ENCODE measurements around the gene CD59.

Gene CD59

DNA sequence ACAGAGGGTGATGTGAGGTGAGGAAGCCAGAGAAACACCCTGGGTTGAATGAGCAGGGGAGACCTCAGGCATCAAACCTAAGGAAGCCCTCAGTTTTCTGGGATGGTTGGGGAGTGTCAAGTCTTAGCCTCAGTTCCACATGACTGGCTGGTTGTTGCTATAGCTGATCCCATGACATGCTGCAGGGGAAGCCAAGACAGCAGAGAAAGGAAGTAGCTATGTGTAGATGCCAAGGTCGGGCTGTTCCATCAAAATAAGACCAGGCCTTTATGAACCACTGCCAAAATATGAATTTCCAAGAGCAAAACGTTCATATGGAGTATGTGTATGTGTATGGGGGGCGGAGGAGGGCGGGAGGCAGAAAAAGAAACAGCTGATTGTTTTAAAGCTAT lies 11.6 kb downstream of the CD59 start:
- Histone ChIP-seq H3K4me3 (ENCODE audit: severe bottlenecking) (no peak overlapping the region), H3K27ac (ENCODE audit: poor library complexity, severe bottlenecking) (peak overlapping the region; percentile 91)

GRCh38 chr11:33723238-33723881 lies 12.9 kb downstream of the CD59 start:
- DNase-seq (ENCODE audit: low spot score): no peak
- Histone ChIP-seq H3K27me3 (ENCODE audit: insufficient read depth, poor library complexity, severe bottlenecking) (no peaks in the 10 kb centered on the region), H3K27ac (ENCODE audit: poor library complexity, severe bottlenecking) (peak overlapping the region; percentile 91), H3K9me3 (ENCODE audit: severe bottlenecking) (no peaks in the 10 kb centered on the region), H3K4me3 (ENCODE audit: severe bottlenecking) (no peak overlapping the region), H3K36me3 (ENCODE audit: low read depth) (peaks cover 76% of the 10 kb centered on the region), H3K4me1 (ENCODE audit: insufficient read depth, poor library complexity, severe bottlenecking) (peaks cover 83% of the 10 kb centered on the region)
- ATAC-seq (ENCODE audit: low read depth): peak; percentile 75
- TF ChIP-seq, protein P1, sequence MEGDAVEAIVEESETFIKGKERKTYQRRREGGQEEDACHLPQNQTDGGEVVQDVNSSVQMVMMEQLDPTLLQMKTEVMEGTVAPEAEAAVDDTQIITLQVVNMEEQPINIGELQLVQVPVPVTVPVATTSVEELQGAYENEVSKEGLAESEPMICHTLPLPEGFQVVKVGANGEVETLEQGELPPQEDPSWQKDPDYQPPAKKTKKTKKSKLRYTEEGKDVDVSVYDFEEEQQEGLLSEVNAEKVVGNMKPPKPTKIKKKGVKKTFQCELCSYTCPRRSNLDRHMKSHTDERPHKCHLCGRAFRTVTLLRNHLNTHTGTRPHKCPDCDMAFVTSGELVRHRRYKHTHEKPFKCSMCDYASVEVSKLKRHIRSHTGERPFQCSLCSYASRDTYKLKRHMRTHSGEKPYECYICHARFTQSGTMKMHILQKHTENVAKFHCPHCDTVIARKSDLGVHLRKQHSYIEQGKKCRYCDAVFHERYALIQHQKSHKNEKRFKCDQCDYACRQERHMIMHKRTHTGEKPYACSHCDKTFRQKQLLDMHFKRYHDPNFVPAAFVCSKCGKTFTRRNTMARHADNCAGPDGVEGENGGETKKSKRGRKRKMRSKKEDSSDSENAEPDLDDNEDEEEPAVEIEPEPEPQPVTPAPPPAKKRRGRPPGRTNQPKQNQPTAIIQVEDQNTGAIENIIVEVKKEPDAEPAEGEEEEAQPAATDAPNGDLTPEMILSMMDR (IDR thresholded peaks at IDR 0.05; ENCODE audit: poor library complexity, severe bottlenecking): no peak

More for the DNA sequence above, 11.6 kb downstream of the CD59 start:
- no peaks in the 10 kb centered on the region for H3K27me3 ChIP-seq (ENCODE audit: insufficient read depth, poor library complexity, severe bottlenecking)
- peaks cover 76% of the 10 kb centered on the region for H3K36me3 ChIP-seq (ENCODE audit: low read depth)
- ATAC-seq (ENCODE audit: low read depth) (peak; percentile 15; the same call in 2 of the 3 replicates), DNase-seq (ENCODE audit: low spot score) (no peak)
- H3K4me1 ChIP-seq (ENCODE audit: insufficient read depth, poor library complexity, severe bottlenecking): peaks cover 84% of the 10 kb centered on the region
- no peaks in the 10 kb centered on the region for H3K9me3 ChIP-seq (ENCODE audit: severe bottlenecking)
- TF ChIP-seq, protein P1 (IDR thresholded peaks at IDR 0.05; ENCODE audit: poor library complexity, severe bottlenecking): no peak

DNA sequence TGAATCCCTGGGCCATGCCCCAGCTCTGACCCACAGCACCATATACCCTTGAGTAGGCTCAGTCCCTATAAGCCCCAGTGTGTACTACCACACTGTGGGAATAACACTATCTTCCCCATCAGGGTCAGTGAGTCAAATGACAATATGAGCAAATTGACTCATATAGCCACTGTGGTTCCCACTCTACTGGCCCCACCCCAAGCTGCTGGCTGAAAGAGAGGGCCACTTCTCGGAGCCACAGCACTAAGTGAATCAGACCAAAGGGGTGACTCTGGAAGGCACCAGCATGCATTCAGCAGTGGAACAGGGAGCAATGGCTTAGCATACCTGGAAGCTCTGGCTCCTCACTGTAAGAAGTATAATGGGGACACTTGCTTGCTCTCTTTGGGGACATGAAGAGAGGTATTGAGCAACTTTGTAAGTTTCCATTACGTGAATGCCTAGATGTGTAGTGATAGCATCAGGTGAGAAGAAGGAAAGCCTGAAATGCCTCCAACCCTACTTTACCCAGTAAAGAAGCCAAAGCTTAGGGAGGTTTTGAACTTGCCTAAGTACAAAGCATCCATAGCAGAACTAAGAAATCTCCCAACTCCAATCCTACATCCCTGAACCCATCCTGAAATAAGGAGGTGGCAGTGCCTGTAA lies 13.5 kb downstream of the CD59 start:
- peaks cover 83% of the 10 kb centered on the region for H3K36me3 ChIP-seq (ENCODE audit: low read depth)

DNA sequence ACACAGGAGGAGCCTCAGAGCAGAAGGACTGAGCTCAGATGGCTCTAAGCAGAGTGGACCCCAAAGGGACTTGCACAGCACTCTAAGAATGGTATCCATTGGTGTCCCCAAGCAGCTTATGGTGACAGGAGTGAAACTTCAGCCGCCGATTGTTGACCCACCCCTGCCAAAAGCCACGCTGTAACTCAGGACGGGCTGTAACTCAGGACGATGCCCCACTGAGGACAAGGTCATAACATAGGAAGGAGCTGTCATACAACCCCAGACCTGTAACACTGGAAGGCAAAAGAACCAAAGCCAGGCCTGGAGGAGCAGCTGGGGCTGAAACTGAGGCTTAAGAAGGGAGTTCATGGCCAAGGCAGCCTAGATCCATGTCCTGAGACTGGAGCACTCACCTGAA lies 14.2 kb downstream of the CD59 start:
- peaks cover 90% of the 10 kb centered on the region for H3K36me3 ChIP-seq (ENCODE audit: low read depth)

More for the DNA sequence above, 13.5 kb downstream of the CD59 start:
- peak overlapping the region; percentile 91 for H3K27ac ChIP-seq (ENCODE audit: poor library complexity, severe bottlenecking)
- no peak for DNase-seq (ENCODE audit: low spot score)
- peaks cover 83% of the 10 kb centered on the region for H3K4me1 ChIP-seq (ENCODE audit: insufficient read depth, poor library complexity, severe bottlenecking)
- no peaks in the 10 kb centered on the region for H3K9me3 ChIP-seq (ENCODE audit: severe bottlenecking)
- TF ChIP-seq, protein P1 (IDR thresholded peaks at IDR 0.05; ENCODE audit: poor library complexity, severe bottlenecking): no peak
- no peaks in the 10 kb centered on the region for H3K27me3 ChIP-seq (ENCODE audit: insufficient read depth, poor library complexity, severe bottlenecking)
- no peak overlapping the region for H3K4me3 ChIP-seq (ENCODE audit: severe bottlenecking)
- ATAC-seq (ENCODE audit: low read depth): peak; percentile 8; the same call in 1 of the 3 replicates

More for the DNA sequence above, 14.2 kb downstream of the CD59 start:
- DNase-seq (ENCODE audit: low spot score): no peak
- no peak overlapping the region for H3K4me3 ChIP-seq (ENCODE audit: severe bottlenecking)
- peaks cover 90% of the 10 kb centered on the region for H3K4me1 ChIP-seq (ENCODE audit: insufficient read depth, poor library complexity, severe bottlenecking)
- H3K27me3 ChIP-seq (ENCODE audit: insufficient read depth, poor library complexity, severe bottlenecking): no peaks in the 10 kb centered on the region
- ATAC-seq (ENCODE audit: low read depth): no peak
- TF ChIP-seq, protein P1 (IDR thresholded peaks at IDR 0.05; ENCODE audit: poor library complexity, severe bottlenecking): no peak
- no peaks in the 10 kb centered on the region for H3K9me3 ChIP-seq (ENCODE audit: severe bottlenecking)
- peak overlapping the region; percentile 91 for H3K27ac ChIP-seq (ENCODE audit: poor library complexity, severe bottlenecking)
